LHCN-M2 (cell line): ENCODE data around the gene ELMO1. TPM values are rescaled to one million over a fixed set of nuclear protein-coding genes. Genes with fewer than 3 reads are reported as not detected.

Experiments
- DNase-seq: peaks from one replicate; pipeline ENCODE4 v3.0.0-alpha.2; 2012; ENCODE audit warnings: low read depth
- polyA plus RNA-seq: library from polyadenylated mRNA; unstranded; fragments of >200 nt; gene quantifications from one replicate; pipeline ENCODE4 v1.2.1, GENCODE V29; 2012; ENCODE audit warnings: missing spikeins
- total RNA-seq: library from RNA; depleted of rRNA; stranded (reverse); fragments of >200 nt; gene quantifications from 2 replicates; pipeline ENCODE4 v1.2.3, GENCODE V29; 2014; rRNA removed

Gene ELMO1
- total RNA-seq, result not detected in 2 replicates
- 0.09 TPM for polyA plus RNA-seq

DNA sequence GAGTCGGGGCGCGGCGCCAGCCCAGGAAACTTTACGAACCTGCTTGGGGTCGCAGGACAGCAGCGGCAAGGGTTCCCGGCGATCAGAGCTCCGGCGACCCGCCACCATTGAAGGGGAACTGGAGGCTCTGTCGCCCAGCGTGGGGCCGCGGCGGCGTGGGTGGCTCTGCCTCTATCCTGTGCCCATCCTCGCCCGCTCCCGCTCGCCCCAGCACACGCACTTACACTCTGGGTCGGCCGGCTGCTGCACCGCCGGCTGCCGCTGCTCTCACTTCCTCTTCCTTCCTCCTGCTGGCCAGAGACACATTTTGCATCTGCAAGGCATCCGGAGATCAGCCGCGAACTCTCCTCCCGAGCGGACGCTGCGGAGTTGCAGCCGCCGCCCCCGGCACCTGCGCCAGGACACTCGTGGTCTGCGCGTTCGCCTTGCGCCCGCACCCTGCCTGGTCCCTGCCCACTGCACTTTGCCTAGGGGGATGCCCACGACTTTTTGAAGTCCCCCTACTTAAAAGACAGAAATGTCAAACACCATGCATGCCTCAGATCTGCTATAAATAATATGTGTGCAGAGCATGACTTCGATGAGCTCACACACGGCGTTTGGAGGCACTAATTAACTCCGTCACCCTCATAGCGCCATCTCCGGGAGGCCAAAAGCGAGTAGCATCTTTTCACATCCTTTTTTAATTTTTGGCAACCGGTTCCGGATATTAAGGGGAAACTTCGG is at the start of gene ELMO1:
TSS of gene ELMO1 (minus strand) at position 229 of the 726 bp plus-strand sequence. CDS start 106,174 bp downstream, outside the sequence.
- DNase-seq, result peak; percentile 9

DNA sequence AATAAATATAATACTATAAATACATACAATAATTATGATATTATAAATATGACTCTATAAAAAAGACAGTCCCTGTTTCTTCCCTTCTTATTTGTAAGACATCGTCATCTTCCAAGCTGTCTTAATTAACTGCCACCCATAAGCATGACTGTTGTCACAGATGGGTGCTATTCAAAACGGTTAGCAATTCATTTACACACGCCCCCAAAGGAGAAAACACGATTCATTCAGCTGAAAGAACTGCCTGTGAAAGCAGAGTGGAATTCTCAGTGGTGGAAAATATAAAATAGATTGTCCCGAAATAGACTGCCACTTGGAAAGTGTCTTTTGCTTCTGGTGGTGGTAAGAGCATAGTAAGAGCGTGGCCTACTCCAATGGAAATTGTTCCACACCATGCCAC is 48.9 kb upstream of the ELMO1 start:
- no peak for DNase-seq

DNA sequence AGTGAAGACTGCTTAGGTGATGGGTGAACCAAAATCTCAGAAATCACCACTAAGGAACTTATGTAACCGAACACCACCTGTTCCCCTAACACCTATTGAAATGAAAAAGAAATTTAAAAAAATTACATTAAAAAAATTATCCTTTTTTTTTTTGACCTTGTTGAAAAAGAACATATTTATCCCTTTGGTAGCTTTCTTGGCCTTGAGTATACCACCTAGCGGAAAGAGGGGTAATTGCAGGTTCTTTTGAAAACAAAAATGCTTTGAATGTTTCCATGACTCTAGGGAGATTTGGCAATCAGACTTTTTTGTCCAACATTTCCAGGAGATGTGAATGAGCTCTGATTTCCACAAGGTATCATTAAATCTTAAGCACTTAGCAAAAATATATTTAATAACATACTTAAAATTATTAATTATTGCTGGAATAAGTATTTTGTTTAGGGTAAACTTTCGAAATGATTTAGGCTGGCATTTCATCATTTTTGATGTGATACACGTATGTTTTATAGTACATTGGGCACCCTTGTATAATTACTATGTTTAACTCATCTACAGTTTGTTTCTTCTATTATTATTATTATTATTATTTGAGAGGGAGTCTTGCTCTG is 47.0 kb upstream of the ELMO1 start:
- peak; percentile 23 for DNase-seq

GRCh38 chr7:37494926-37495325 is 46.3 kb upstream of the ELMO1 start:
- no peak for DNase-seq

GRCh38 chr7:37493810-37494209 is 45.1 kb upstream of the ELMO1 start:
- no peak for DNase-seq

GRCh38 chr7:37493123-37493522 is 44.5 kb upstream of the ELMO1 start:
- DNase-seq, result no peak

- no peak for DNase-seq
Observed at GRCh38 chr7:37491919-37492694, 43.4 kb upstream of the ELMO1 start.

GRCh38 chr7:37489703-37490102 is 41.0 kb upstream of the ELMO1 start:
- no peak for DNase-seq

DNA sequence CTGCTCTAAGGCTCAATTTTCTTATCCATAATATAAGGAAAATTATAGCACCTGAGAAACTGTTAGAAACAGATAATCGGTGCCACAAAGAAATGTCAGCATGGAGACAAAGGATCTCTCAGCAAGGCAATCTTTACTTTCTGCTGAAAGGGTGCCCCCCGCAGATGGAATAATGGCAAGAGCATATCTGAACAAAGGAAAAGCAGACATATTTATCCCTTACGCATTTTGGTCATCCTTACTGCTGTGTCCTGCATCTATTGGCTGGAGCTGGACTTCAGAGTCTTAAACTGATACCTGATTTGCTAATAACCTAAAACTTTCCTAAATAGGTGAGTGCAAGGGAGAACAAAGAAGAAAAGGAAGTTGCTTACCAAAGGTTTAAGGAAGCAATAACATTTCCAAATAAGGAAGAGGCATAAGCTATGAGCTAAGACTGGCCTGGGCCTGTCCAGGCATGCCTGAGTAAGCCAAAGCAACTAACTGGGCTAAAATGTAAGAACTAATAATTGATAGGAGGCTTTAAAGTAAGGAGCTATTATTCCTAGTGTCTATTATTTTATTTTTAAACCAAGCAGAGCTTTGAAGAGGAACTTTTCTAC is 39.6 kb upstream of the ELMO1 start:
- DNase-seq, result peak; percentile 4

GRCh38 chr7:37484426-37485073 is 35.9 kb upstream of the ELMO1 start:
- no peak for DNase-seq

- DNase-seq, result no peak
Observed at GRCh38 chr7:37483627-37484026, 35.0 kb upstream of the ELMO1 start.

DNA sequence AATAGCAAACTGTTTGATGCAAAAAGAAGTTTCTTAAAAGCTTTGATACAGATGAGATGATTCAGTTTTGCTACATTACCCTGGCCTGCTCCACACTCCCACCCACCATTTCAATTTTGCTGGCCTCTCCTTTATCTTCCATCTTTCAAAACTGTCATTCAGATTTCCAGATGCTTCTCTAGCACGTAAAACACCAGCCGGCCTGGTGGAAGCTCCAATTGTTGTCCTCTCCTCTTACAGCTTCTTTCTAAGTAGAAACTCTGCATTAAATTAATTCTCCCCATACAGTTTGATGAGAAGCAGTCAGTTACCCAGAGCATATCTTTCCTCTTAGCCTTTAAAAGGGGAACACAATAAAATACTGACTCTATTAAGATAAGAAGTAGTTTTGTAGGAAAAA is 34.3 kb upstream of the ELMO1 start:
- no peak for DNase-seq

- no peak for DNase-seq
Observed at GRCh38 chr7:37482505-37482904, 33.8 kb upstream of the ELMO1 start.

- DNase-seq, result no peak
Observed at GRCh38 chr7:37481722-37482288, 33.1 kb upstream of the ELMO1 start.

- no peak for DNase-seq
Observed at GRCh38 chr7:37481154-37481553, 32.5 kb upstream of the ELMO1 start.

- no peak for DNase-seq
Observed at GRCh38 chr7:37480041-37481031, 31.7 kb upstream of the ELMO1 start.

- DNase-seq, result no peak
Observed at GRCh38 chr7:37476881-37477450, 28.3 kb upstream of the ELMO1 start.

DNA sequence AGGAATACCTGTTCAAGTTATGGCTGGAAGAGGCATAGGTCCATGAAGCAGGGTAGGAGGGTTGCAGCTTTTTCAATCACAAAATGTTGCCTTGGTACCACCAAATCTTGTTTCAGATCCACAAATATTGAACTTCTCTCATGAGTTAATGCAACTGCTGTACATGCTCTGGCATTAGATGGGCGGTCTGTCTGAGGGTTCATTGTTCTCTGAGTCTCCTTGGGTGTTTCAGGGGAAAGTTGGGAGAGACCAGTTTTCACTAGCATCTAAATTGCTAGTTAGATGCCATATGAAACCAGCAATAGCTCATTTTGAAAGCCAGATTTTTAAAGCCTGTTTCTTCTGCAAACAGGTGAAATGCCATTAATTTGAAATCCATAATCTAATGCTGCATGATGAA is 27.8 kb upstream of the ELMO1 start:
- no peak for DNase-seq

- DNase-seq, result no peak
Observed at GRCh38 chr7:37475646-37476045, 27.0 kb upstream of the ELMO1 start.

- DNase-seq, result no peak
Observed at GRCh38 chr7:37471619-37472018, 23.0 kb upstream of the ELMO1 start.
